ENCODE results near the gene TMEM235.

The TMEM235 gene

DNA sequence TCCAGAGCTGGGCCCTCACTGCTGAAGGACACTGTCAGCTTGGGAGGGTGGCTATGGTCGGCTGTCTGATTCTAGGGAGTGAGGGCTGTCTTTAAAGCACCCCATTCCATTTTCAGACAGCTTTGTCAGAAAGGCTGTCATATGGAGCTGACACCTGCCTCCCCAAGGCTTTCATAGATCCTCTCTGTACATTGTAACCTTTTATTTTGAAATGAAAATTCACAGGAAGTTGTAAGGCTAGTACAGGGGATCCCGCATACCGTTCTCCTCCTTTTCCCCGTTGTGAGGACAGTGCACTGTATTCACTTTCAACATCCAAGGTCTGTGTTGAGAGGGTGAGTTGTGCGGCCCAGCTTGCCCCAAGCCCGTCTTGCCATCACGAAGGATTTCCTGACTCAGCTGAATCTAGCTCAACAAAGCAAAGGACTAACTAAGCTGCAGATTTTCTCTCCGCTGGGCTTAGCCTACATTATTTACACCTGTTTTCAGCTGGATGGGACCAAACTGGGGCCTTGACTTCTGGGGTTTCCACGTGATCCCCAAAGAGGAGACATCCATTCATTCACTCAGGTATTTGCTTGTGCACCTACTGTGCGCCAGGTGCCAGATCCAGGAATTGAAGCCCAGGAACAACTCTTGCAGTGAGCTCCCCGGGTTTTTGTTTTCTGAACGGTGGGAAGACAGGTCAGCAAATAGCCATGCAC lies 5.2 kb upstream of the TMEM235 start:
- no peak overlapping the region for H3K4me3 ChIP-seq (ENCODE audit: low read depth, low read length)
- DNase-seq (ENCODE audit: low read depth) = no peak
- TF ChIP-seq, protein P1, sequence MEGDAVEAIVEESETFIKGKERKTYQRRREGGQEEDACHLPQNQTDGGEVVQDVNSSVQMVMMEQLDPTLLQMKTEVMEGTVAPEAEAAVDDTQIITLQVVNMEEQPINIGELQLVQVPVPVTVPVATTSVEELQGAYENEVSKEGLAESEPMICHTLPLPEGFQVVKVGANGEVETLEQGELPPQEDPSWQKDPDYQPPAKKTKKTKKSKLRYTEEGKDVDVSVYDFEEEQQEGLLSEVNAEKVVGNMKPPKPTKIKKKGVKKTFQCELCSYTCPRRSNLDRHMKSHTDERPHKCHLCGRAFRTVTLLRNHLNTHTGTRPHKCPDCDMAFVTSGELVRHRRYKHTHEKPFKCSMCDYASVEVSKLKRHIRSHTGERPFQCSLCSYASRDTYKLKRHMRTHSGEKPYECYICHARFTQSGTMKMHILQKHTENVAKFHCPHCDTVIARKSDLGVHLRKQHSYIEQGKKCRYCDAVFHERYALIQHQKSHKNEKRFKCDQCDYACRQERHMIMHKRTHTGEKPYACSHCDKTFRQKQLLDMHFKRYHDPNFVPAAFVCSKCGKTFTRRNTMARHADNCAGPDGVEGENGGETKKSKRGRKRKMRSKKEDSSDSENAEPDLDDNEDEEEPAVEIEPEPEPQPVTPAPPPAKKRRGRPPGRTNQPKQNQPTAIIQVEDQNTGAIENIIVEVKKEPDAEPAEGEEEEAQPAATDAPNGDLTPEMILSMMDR (IDR thresholded peaks at IDR 0.05; ENCODE audit: low read depth, low read length, missing control alignments) = no peak

DNA sequence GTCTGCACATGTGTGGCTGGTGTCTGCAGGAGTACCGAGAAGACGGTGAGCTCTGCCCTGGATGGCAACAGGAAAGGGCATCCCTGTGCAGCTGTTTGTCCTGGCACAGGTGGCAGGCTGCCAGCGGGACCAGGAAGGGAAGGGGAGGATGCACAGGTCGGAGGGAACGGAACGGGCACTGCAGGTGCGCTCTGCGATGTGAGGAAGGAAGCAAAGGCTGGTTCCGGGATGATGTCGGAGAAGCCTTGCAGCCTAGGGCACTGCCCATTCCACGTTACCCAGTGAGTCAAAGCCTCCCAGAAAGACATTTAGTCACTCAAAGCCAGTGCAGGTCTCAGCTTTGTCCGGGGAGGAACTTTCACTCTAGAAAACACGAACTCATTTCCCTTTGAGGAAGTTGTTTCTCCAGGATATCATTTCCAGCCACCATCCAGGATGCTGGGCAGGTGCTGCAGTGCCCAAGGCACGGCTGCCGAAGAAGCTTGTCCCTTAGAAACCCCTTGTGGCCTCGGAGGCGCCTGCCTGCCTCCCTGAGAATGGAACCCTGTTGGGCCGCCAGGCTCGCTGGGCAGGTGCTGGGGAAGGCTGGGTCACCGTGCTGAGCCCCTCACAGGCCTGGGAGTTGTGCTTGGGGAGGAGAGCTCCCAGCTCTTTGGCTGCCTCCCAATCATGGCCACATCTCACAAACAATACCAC lies 4.5 kb upstream of the TMEM235 start:
- no peak overlapping the region for H3K4me3 ChIP-seq (ENCODE audit: low read depth, low read length)
- TF ChIP-seq, protein P1 (IDR thresholded peaks at IDR 0.05; ENCODE audit: low read depth, low read length, missing control alignments) = no peak
- no peak for DNase-seq (ENCODE audit: low read depth)

DNA sequence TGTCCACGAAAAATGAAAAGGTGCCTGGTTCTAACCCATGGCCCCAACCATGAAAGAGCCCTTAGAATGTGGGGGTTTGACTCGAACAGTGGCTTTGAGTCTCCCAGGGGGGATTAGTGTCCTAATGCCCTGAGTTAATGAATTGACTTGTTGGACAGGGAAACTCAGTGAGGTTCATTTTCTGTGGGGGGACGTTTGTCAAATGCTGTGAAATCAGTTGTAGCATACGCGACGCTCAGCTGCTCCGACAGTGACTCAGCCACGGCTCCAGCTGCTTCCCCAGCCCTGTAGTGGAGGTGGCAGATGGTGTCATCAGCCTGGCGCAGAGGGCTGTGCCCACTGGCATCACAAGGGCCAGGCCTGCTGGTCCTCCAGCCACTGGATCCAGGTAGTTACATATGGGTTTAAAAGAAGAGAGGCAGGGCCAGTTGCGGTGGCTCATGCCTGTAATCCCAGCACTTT lies 3.9 kb upstream of the TMEM235 start:
- DNase-seq (ENCODE audit: low read depth) = no peak
- H3K4me3 ChIP-seq (ENCODE audit: low read depth, low read length) = no peak overlapping the region
- TF ChIP-seq, protein P1 (IDR thresholded peaks at IDR 0.05; ENCODE audit: low read depth, low read length, missing control alignments) = no peak

DNA sequence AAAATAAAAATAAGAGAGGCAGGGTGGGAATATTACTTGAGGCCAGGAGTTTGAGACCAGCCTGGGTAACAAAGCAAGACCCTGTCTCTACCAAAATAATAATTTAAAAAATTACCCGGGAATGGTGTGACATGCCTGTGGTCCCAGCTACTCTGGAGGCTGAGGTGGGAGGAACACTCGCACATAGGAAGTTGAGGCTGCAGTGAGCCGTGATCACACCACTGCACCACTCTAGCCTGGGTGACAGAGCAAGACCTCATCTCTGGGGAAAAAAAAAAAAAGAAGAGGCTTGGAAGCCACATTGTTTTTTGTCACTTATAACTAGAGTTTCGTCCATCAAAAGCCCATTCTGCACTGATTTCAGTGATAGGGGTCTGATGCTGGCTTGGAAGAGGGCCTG lies 3.3 kb upstream of the TMEM235 start:
- TF ChIP-seq, protein P1 (IDR thresholded peaks at IDR 0.05; ENCODE audit: low read depth, low read length, missing control alignments) = no peak
- DNase-seq (ENCODE audit: low read depth) = no peak
- no peak overlapping the region for H3K4me3 ChIP-seq (ENCODE audit: low read depth, low read length)

DNA sequence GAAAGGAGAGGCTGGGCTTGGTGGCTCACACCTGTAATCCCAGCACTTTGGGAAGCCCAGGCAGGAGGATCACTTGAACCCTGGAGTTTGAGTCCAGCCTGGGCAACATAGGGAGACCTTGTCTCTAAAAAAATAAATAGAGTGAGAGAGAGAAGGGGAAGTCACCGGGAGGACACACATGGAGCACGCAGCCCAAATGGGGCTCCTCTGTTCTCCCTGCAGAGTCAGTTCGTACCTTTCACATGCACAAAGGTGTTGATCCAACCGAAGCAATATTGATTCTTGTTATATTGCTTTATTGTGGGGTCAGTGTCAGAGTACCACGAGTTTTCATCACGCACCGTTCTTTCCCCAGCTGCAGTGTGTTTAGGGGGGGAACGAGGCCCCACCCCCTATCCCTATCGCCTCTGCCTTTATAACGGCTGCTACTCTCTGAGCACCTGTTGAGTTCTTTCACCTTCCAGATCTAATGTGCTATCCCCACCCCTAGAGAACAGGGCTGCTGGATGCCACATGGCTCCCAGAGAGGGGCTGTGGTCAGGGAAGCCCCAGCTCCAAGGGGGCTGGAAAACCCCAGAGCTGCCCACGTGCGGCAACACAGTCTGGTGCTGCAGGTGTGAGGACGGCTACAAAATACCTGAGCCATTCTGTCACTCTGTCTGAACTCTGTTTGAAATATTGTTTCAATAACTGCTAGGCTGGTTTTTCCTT lies 1.0 kb upstream of the TMEM235 start:
- DNase-seq (ENCODE audit: low read depth) = no peak
- TF ChIP-seq, protein P1 (IDR thresholded peaks at IDR 0.05; ENCODE audit: low read depth, low read length, missing control alignments) = no peak
- no peak overlapping the region for H3K4me3 ChIP-seq (ENCODE audit: low read depth, low read length)

DNA sequence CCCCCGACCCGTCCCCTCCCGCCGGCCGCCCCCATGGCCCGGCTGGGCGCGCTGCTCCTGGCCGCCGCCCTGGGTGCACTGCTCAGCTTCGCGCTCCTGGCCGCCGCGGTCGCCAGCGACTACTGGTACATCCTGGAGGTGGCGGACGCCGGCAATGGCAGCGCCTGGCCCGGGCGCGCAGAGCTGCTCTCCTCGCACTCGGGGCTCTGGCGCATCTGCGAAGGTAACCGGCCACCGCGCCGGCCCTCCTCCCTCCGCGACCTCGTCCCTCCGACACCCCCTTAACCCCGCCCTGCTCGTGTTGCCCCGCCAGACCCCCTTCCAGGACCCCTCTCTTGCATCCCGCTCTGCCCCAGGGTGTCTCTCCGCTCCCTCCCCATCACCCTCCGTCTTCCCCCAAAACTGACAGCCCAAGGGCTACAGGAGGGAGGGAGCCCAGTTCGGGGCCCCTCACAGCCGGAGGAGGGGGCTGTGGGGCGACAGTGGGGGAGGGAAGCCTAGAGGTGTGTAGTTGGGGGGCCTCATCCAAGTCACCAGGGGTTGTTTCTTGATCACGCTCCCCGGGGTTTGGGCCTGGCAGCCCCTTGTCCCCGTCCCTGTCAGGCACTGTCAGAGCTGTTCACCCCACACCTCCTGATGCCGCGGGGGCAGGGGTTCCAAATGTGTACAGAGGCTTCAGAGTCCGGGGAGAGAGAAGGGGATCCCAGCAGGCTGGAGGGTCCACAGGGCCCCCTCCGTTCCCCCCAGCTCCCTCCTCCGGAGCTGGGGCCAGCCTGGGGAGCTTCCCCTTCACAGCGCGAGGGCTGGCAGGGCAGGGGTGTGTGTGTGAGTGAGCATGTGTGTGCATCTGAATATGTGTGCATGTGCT lies 794 bp downstream of the TMEM235 start:
- TF ChIP-seq, protein P1 (IDR thresholded peaks at IDR 0.05; ENCODE audit: low read depth, low read length, missing control alignments) = no peak
- H3K4me3 ChIP-seq (ENCODE audit: low read depth, low read length) = no peak overlapping the region
- DNase-seq (ENCODE audit: low read depth) = no peak

Measured in GM12864 (cell line).